GM12878 (cell line): ENCODE data around the gene OR1S1. TPM values are rescaled to one million over a fixed set of nuclear protein-coding genes. Genes with fewer than 3 reads are reported as not detected.

ENCODE experiments used
- ATAC-seq: fragments of 200-7000 bp; cut with Tn5 transposase; 3 replicates; pipeline ENCODE4 v1.9.1; 2020; ENCODE audit warnings: mild to moderate bottlenecking, moderate library complexity
- BruUV-seq: library from RNA; stranded (reverse); fragments of 400-500 nt; replicated peaks from 2 replicates; lab custom pipeline; 2021; lab: Mats Ljungman, UMichigan
- CTCF ChIA-PET: fragments of 300-600 bp; sonication (Branson Sonifier 250); formaldehyde crosslinking; extraction: SDS; loops from one replicate; lab custom pipeline; 2021; ENCODE audit warnings: inconsistent platforms; lab: Yijun Ruan, JAX
- POLR2A ChIA-PET: fragments of 350-600 bp; formaldehyde crosslinking; extraction: SDS; loops from one replicate; lab custom pipeline; 2021; ENCODE audit warnings: inconsistent platforms; lab: Charles Lee
- RAD21 ChIA-PET: fragments of 300-600 bp; sonication (Branson Sonifier 250); formaldehyde crosslinking; loops from one replicate; lab custom pipeline; 2023; ENCODE audit warnings: antibody characterized with exemption; ENCODE audit not compliant: unreplicated experiment; lab: Charles Lee
- SMC1A ChIA-PET: fragments of 300-600 bp; sonication (Branson Sonifier 250); formaldehyde crosslinking; loops from one replicate; lab custom pipeline; 2023; ENCODE audit not compliant: unreplicated experiment, uncharacterized antibody; lab: Charles Lee
- DNase-seq: peaks from one replicate; pipeline ENCODE4 v3.0.0-alpha.2; 2011; ENCODE audit warnings: low read depth, low spot score
- FAIRE-seq: peaks from 3 replicates; lab custom pipeline; 2011; peaks lifted over from hg19 to GRCh38; lab: Jason Lieb, UNC
- H2AFZ ChIP-seq: 2 replicates; pipeline ENCODE4 v1.6.0; 2011; ENCODE audit warnings: low read depth, low read length, control low read depth; ENCODE audit not compliant: control insufficient read depth
- H3K27ac ChIP-seq: 2 replicates; pipeline ENCODE4 v1.5.1; 2011; ENCODE audit warnings: control low read depth; ENCODE audit not compliant: control insufficient read depth, insufficient read depth
- H3K27me3 ChIP-seq, 2 experiments: replicated peaks in 1 of 2; 2 replicates each; pipeline versions ENCODE4 v1.6.0 to v1.6.1; 2011; ENCODE audit warnings: low read length in 1 of 2; ENCODE audit not compliant: control insufficient read depth in 2 of 2, insufficient read depth in 2 of 2
- H3K36me3 ChIP-seq, 2 experiments: 2 replicates each; pipeline ENCODE4 v1.5.1; 2011; ENCODE audit warnings: low read length in 1 of 2; ENCODE audit not compliant: control insufficient read depth in 2 of 2, insufficient read depth in 2 of 2
- H3K4me1 ChIP-seq: 2 replicates; pipeline ENCODE4 v1.6.1; 2011; ENCODE audit warnings: mild to moderate bottlenecking, low read length, moderate library complexity, mixed read lengths; ENCODE audit not compliant: control insufficient read depth, insufficient read depth
- H3K4me2 ChIP-seq: 2 replicates; pipeline ENCODE4 v1.6.0; 2011; ENCODE audit warnings: control low read depth; ENCODE audit not compliant: control insufficient read depth, insufficient read depth
- H3K4me3 ChIP-seq: fragments of 200-600 bp; sonication (generic); 2 replicates; pipeline ENCODE4 v1.5.1; 2016
- H3K79me2 ChIP-seq: 2 replicates; pipeline ENCODE4 v1.6.0; 2011; ENCODE audit warnings: low read length; ENCODE audit not compliant: control insufficient read depth, insufficient read depth
- H3K9ac ChIP-seq: 2 replicates; pipeline ENCODE4 v1.8.0; 2011; ENCODE audit warnings: low read length, control low read depth, mixed read lengths; ENCODE audit not compliant: control insufficient read depth, insufficient read depth
- H3K9me3 ChIP-seq: replicated peaks from 3 replicates; pipeline ENCODE4 v1.5.1; 2011; ENCODE audit warnings: mild to moderate bottlenecking, low read length; ENCODE audit not compliant: control insufficient read depth, insufficient read depth
- H4K20me1 ChIP-seq: 2 replicates; pipeline ENCODE4 v1.6.0; 2011; ENCODE audit not compliant: control insufficient read depth, insufficient read depth
- BACH1 ChIP-seq: fragments of 450-650 bp; IDR thresholded peaks from 2 replicates; pipeline ENCODE4 v1.6.1; 2017; ENCODE audit warnings: mild to moderate bottlenecking, borderline replicate concordance
- CHD4 ChIP-seq: fragments of 200-600 bp; sonication (generic); IDR thresholded peaks from 2 replicates; pipeline ENCODE4 v1.6.1; 2016; ENCODE audit warnings: mild to moderate bottlenecking
- DPF2 ChIP-seq: fragments of 450-650 bp; IDR thresholded peaks from 2 replicates; pipeline ENCODE4 v1.6.1; 2017; ENCODE audit warnings: mild to moderate bottlenecking
- IKZF1 ChIP-seq: fragments of 450-650 bp; conservative IDR thresholded peaks from 2 replicates; pipeline ENCODE4 v1.6.1; 2017; ENCODE audit warnings: antibody characterized with exemption, mild to moderate bottlenecking
- MTA3 ChIP-seq: IDR thresholded peaks from 2 replicates; pipeline ENCODE4 v1.6.1; 2012; ENCODE audit warnings: low read length, inconsistent platforms, borderline replicate concordance
- NR2F1 ChIP-seq: fragments of 450-650 bp; conservative IDR thresholded peaks from 2 replicates; pipeline ENCODE4 v1.6.1; 2017; ENCODE audit warnings: mild to moderate bottlenecking
- PAX5 ChIP-seq: IDR thresholded peaks from 2 replicates; pipeline ENCODE4 v1.6.1; 2011; ENCODE audit warnings: low read depth, low read length, borderline replicate concordance
- POU2F2 ChIP-seq: IDR thresholded peaks from 3 replicates; pipeline ENCODE4 v1.6.1; 2011; ENCODE audit warnings: low read depth, mild to moderate bottlenecking, low read length, borderline replicate concordance
- SMAD5 ChIP-seq: IDR thresholded peaks from 2 replicates; pipeline ENCODE4 v1.6.1; 2016; ENCODE audit warnings: antibody characterized with exemption, low read depth
- SMARCA5 ChIP-seq: fragments of 450-650 bp; IDR thresholded peaks from 2 replicates; pipeline ENCODE4 v1.6.1; 2017; ENCODE audit warnings: mild to moderate bottlenecking
- SREBF2 ChIP-seq: IDR thresholded peaks from 2 replicates; pipeline ENCODE4 v1.6.1; 2012; ENCODE audit warnings: mild to moderate bottlenecking, low read length
- STAT1 ChIP-seq: fragments of 450-650 bp; conservative IDR thresholded peaks from 2 replicates; pipeline ENCODE4 v1.6.1; 2014; ENCODE audit warnings: antibody characterized with exemption, mild to moderate bottlenecking
- YY1 ChIP-seq: IDR thresholded peaks from 2 replicates; pipeline ENCODE4 v1.6.1; 2011; ENCODE audit warnings: low read depth, mild to moderate bottlenecking, low read length
- WGBS: methylation state at CpG from one replicate; pipeline ENCODE4 v1.1.6; 2016; ENCODE audit warnings: low lambda C conversion rate; ENCODE audit not compliant: insufficient replicate concordance, insufficient coverage; ENCODE audit errors: missing lambda C conversion rate; 5-methylcytosine and 5-hydroxymethylcytosine counted together
- in situ Hi-C: fragments of 300-500 bp; cut with MboI; formaldehyde crosslinking; loops from 9 replicates; pipeline ENCODE4 v1.14.3; 2018; ENCODE audit warnings: mixed read lengths
- intact Hi-C: fragments of 100-400 bp; cut with micrococcal nuclease; formaldehyde crosslinking; loops from one replicate; pipeline ENCODE4 v1.14.2; 2022; ENCODE audit not compliant: unreplicated experiment
- polyA plus RNA-seq, 11 experiments: library from polyadenylated mRNA; depleted of rRNA in 4 of 11; unstranded in 6 of 11; stranded (reverse) in 5 of 11; fragments of >200 nt; fragmentation: Nextera tagmentation in 4 of 11; fragmentation: Illumina TruSeq in 1 of 11; extraction: Ambion mirVana in 4 of 11; extraction: Trizol in 1 of 11; gene quantifications; 1 replicate in 1 of 11; 2 replicates in 10 of 11; pipeline versions ENCODE4 v1.2.1 to v1.2.3, GENCODE V29; 2011 to 2016; ENCODE audit warnings: inconsistent platforms in 2 of 11, missing spikeins in 2 of 11, low read depth in 1 of 11
- total RNA-seq, 4 experiments: library from RNA; depleted of rRNA in 3 of 4; stranded (reverse); fragments of >200 nt in 3 of 4; fragmentation: Illumina TruSeq in 1 of 4; extraction: Trizol in 1 of 4; gene quantifications; 2 replicates each; pipeline versions ENCODE4 v1.2.1 to v1.2.3, GENCODE V29; 2013 to 2021
- TF ChIP-seq, protein P1 (sequence below): fragments of 450-650 bp; formaldehyde crosslinking; IDR thresholded peaks from 2 replicates; pipeline ENCODE4 v1.4.0; 2020; ENCODE audit warnings: mild to moderate bottlenecking, moderate library complexity

OR1S1 gene
- total and polyA plus RNA-seq, 10 of the 15 experiments (the other 5 are each of a cell fraction or from before 2014, with no cell fraction given): not detected

GRCh38 chr11:58177409-58178054 is 35.0 kb upstream of the OR1S1 start:
- ATAC-seq: no peak
- BruUV-seq: no TSS peak
- POLR2A ChIA-PET: no interaction called here
- Histone ChIP-seq H3K36me3 (no peaks in the 10 kb centered on the region), H3K27me3 (no peaks in the 10 kb centered on the region; a peak in 1 of 4 replicates), H3K27ac (no peak overlapping the region), H3K9me3 (no peaks in the 10 kb centered on the region), H3K4me2 (no peak overlapping the region), H2AFZ (no peak overlapping the region), H3K9ac (no peak overlapping the region), H3K79me2 (no peaks in the 10 kb centered on the region), H3K4me1 (no peaks in the 10 kb centered on the region), H3K4me3 (no peak overlapping the region), H4K20me1 (no peaks in the 10 kb centered on the region)
- RAD21 ChIA-PET: no interaction called here
- TF ChIP-seq PAX5 (no peak), SMAD5 (no peak), YY1 (no peak), NR2F1 (no peak), SREBF2 (no peak), BACH1 (no peak), DPF2 (no peak), IKZF1 (no peak), POU2F2 (no peak), CHD4 (no peak), SMARCA5 (no peak), STAT1 (no peak), MTA3 (no peak)
- TF ChIP-seq, protein P1, sequence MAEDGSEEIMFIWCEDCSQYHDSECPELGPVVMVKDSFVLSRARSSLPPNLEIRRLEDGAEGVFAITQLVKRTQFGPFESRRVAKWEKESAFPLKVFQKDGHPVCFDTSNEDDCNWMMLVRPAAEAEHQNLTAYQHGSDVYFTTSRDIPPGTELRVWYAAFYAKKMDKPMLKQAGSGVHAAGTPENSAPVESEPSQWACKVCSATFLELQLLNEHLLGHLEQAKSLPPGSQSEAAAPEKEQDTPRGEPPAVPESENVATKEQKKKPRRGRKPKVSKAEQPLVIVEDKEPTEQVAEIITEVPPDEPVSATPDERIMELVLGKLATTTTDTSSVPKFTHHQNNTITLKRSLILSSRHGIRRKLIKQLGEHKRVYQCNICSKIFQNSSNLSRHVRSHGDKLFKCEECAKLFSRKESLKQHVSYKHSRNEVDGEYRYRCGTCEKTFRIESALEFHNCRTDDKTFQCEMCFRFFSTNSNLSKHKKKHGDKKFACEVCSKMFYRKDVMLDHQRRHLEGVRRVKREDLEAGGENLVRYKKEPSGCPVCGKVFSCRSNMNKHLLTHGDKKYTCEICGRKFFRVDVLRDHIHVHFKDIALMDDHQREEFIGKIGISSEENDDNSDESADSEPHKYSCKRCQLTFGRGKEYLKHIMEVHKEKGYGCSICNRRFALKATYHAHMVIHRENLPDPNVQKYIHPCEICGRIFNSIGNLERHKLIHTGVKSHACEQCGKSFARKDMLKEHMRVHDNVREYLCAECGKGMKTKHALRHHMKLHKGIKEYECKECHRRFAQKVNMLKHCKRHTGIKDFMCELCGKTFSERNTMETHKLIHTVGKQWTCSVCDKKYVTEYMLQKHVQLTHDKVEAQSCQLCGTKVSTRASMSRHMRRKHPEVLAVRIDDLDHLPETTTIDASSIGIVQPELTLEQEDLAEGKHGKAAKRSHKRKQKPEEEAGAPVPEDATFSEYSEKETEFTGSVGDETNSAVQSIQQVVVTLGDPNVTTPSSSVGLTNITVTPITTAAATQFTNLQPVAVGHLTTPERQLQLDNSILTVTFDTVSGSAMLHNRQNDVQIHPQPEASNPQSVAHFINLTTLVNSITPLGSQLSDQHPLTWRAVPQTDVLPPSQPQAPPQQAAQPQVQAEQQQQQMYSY (CRISPR knock-in tag): no peak
- no peak for DNase-seq
- FAIRE-seq: no peak
- CTCF ChIA-PET: no interaction called here
- WGBS: 4% methylated on average over 5 of the region's 5 CpGs
- SMC1A ChIA-PET: interaction anchor here (0.6 kb wide), 1 partner anchor 471 kb away, joined by 3 read pairs; no protein-coding TSS in a partner anchor
- intact Hi-C loops (no loop called here), in situ Hi-C loops (no loop called here)
